ENCODE measurements around the gene LIN52.
A peak's percentile ranks its signal among the peaks of the same experiment; 100 is the strongest.
"Not testable (repeated sequence)": the region's sequence is repeated elsewhere in the genome, so short reads cannot be mapped to it uniquely, and the experiment has no call there.

LIN52 gene

DNA sequence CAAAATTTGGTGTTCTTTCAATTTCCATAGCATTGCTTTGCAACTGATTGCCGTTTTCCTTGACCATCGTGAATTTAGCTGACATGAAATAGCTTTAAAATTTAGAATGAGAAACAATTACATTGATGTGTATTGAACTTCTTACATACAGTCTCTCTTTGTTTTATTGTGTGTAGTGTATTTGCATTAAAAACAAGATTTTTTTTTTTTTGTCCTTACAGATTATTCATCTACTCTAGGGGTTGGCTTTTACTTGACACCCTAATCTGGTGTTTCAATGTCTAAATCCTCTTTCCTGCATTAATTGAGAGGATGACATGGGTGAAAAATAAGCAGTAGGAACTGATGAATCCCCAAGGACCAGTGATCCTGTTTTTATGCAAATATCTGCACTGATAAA lies 20.6 kb downstream of the LIN52 start:
- DNase-seq (ENCODE audit: low spot score) (no peak), FAIRE-seq (no peak)

DNA sequence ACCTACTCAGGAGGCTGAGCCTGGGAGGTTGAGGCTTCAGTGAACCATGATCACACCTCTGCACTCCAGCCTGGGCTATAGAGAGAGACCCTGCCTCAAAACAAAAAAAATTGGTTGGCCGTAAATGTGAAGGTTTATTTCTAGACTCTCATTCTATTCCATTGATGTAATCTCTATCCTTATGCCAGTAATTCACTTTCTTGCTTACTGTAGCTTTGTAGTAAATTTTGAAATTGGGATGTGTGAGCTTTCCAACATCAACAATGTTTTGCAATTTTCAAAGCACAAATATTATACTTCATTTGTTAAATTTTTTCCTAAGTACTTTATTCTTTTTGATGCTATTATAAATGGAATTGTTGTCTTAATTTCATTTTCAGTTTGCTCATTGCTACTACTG lies 24.6 kb downstream of the LIN52 start:
- no peak for FAIRE-seq
- no peak for DNase-seq (ENCODE audit: low spot score)

DNA sequence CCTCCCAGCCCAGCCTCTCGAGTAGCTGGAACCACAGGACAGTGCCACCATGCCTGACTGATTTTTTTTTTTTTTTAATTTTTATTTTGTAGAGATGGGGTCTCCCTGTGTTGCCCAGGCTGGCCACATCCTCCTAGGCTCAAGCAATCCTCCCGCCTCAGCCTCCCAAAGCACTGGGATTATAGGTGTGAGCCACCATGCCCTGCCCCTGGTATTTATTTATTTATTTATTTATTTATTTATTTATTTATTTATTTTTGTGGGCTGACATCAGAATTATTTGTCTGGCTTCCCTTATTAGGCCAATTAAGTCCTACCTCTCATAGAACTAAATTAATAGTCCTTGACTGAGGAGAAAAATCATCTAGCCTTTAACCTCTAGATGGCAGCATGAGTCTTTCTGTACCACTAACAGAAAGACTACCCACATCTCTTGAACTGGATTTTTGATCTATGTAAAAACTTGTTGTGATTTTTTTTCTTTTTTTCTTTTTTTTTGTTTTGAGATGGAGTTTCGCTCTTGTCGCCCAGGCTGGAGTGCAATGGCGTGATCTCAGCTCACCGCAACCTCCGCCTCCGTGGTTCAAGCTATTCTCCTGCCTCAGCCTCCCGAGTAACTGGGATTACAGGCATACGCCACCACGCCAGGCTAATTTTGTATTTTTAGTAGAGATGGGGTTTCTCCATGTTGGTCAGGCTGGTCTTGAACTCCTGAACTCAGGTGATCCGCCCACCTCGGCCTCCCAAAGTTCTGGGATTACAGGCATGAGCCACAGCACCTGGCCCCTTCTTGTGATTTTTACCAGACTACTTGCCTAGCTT lies 26.9 kb downstream of the LIN52 start:
- peak; percentile 16 for DNase-seq (ENCODE audit: low spot score)
- peak; percentile 57 for FAIRE-seq

DNA sequence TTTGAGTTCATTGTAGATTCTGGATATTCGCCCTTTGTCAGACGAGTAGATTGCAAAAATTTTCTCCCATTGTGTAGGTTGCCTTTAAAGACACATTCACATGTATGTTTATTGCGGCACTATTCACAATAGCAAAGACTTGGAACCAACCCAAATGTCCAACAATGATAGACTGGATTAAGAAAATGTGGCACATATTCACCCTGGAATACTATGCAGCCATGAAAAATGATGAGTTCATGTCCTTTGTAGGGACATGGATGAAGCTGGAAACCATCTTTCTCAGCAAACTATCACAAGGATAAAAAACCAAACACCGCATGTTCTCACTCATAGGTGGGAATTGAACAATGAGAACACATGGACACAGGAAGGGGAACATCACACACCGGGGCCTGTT lies 40.7 kb downstream of the LIN52 start:
- not testable (repeated sequence) for FAIRE-seq

DNA sequence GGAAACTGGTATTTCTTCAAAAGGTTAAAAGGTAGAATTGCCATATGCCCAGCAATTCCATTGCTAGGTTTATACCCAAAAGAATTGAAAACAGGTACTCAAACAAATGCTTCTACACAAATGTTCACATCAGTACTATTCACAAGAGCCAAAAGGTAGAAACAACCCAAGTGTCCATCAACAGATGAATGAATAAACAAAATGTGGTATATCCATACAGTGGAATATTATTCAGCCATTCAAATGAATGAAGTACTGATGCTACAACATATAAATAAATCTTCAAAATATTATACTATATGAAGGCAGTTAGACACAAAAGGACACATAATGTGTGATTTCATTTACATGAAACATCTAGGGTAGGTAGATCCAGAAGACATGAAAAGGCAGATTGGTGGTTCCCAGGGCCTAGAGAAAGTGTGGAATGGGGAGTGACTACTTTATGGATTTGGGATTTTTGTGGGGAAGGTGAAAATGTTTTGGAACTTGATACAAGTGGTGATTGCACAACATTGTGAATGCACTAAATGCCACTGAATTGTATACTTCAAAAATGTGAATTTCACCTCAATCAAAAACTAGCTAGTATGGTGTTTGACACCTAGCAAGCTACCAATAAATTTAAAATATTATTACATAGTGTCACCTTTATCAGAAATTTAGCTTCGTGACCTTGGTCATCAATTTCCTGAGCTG lies 41.7 kb downstream of the LIN52 start:
- FAIRE-seq (no peak), DNase-seq (ENCODE audit: low spot score) (no peak)

More for the DNA sequence above, 40.7 kb downstream of the LIN52 start:
- DNase-seq (ENCODE audit: low spot score) = not testable (repeated sequence)

DNA sequence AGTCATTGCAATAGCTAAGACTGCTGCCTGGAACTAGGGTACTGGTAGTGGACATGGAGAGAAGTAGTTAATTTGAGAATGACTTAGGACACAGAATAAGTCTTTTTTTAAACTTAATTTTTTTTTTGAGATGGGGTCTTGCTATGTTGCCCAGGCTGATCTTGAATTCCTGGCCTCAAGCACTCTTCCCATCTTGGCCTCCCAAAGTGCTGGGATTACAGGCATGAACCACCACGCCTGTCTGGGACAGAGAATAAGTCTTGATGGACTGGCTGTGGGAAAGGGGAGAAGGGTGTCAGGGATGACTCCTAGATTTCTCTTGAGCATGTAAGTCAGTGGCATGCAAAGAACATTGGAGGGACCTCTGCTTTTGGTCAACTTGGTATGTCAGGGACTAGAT lies 42.9 kb downstream of the LIN52 start:
- no peak for DNase-seq (ENCODE audit: low spot score)
- no peak for FAIRE-seq

DNA sequence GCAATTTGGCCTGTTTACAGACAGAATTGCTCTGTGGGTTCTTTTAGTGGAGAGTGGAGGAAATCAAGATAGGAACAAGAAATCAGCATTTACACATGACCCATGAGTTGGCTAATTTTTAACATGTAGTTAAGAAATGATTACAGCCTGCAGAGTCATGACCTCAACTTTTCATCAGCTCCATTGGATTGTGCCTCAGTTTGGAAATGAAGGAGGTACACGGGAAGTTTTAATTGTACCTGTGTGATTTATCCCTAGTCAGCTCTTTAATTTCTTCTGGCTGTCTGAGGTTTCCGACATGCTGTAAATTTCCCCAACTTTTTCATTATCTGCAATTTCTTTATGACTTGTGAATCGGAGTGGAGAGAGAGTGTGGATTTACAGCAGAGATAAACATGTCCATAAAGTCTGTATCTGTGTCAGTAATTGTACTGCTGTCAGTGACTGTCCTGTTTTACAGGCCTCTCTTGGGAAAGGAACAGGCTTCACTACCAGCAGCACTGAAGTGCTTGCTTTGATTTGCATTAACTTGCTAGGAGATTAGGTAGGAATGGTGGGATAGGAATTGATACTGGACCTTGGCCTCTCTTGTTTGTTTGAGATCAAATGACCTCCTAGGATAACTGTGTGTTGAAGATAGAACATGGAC lies 49.2 kb downstream of the LIN52 start:
- no peak for FAIRE-seq
- no peak for DNase-seq (ENCODE audit: low spot score)

DNA sequence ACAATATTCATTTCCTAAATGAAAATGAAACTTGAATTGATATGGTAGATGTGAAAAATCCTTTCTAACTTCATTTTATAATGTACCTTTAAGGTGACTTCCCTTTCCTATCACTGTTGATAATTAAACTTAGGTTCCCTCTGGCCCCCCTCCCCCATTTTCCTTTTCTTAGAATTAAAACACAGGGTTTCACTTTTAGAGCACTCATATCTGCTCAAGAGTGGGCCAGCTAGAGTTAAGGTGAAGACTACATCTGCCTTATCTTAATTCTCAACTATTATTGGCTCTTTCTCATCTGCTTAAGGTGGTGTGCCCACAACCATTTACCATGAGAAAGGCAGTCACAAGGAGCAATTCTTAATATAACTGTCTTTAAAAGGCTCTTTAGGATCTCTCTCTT lies 49.7 kb downstream of the LIN52 start:
- FAIRE-seq (no peak), DNase-seq (ENCODE audit: low spot score) (no peak)

DNA sequence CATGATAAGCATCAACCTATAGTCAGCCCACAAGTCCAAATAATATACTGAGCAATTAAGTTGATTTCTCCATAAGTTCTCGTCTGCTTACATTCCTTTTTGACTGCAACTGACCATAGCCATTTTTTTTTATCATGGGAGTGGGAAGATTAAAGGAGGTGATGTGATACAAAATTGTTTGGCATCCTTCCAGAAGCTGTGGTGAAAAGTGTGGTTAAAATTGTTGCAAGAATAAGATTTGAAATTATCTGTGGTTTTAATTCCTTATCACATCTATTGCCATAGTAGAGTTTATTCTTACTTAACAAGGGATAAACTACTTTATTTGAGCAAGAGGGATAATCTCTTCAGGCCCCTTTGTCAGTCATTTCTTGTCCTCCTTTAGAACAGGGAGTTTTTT lies 50.7 kb downstream of the LIN52 start:
- DNase-seq (ENCODE audit: low spot score) (no peak), FAIRE-seq (no peak)

DNA sequence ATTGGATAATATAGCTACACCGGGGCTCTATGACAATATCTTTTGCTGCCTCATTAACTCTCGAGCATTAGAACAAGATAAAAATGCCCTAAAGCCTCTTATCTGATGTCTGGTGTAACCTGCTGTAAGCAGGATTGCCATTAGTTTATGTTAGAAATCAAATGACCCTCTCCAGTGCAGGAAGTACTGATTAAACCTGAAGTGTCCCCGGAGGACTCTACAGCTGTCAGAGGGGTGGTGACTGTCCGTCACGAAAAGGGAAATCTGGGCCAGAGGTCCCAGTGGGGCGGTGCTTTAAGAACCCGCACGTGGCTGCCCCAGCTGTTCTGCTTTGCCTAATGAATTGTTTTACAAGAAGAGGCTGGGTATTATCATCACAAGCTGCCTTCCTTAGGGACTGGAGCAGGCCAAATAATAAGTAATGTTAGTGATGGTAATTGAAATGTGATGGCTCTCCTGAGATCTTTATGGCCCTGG lies 55.7 kb downstream of the LIN52 start:
- DNase-seq (ENCODE audit: low spot score) (no peak), FAIRE-seq (no peak)

DNA sequence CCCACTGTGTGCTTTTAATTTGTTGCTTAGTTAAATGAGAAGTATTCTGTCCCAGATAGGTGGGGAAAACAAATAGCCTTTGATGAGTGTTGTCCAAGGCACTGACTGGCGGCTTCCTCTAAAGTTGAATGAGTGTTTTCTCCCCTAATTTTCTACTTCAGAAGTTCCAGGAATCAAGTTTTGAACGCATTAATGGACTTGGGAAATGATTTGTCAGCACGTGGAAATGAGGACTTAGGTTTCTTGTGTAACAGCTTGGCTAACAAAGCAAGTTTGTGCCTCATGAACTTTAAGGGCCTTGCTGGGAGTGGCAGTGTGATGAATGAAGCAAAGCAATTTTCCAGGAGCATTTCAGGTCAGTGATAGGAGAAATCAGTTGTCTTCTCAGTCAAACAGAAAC lies 56.9 kb downstream of the LIN52 start:
- DNase-seq (ENCODE audit: low spot score) (no peak), FAIRE-seq (no peak)

DNA sequence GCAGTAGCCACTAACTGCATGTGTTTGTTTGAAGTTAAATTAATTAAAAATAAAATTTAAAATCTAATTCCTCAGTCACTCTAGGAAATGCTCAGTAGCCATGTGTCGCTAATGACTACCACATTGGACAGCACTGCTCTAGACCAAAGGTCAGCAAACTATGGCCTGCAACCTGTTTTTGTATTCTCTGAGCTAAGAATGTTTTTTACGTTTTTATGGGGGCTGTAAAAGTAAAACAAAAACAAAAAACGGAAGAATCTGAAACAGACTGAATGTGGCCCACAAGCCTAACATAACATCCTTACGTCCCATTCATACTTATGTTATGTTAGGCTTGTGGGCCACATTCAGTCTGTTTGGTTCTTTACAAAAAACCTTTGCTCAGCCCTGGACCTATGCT lies 57.8 kb downstream of the LIN52 start:
- no peak for FAIRE-seq

DNA sequence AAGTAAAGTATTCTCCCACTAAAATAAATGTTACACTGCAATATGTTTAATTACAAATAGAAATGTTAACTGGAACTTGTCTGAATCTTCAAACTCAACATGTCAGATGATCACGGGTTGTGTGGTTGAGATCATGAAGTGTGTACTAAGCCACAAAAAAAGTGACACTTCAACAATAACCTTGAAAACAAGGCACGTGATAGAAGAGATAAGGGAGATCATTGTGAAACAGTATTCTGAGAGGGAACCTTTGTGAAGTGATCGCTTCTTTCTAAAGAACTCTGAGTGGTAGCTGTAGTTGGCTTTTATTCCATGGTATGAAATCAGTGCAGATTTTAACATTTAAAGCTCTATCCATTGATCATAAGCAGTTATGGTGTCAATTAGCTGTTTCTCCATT lies 60.0 kb downstream of the LIN52 start:
- FAIRE-seq (no peak), DNase-seq (ENCODE audit: low spot score) (no peak)

More for the DNA sequence above, 57.8 kb downstream of the LIN52 start:
- DNase-seq (ENCODE audit: low spot score) = no peak

DNA sequence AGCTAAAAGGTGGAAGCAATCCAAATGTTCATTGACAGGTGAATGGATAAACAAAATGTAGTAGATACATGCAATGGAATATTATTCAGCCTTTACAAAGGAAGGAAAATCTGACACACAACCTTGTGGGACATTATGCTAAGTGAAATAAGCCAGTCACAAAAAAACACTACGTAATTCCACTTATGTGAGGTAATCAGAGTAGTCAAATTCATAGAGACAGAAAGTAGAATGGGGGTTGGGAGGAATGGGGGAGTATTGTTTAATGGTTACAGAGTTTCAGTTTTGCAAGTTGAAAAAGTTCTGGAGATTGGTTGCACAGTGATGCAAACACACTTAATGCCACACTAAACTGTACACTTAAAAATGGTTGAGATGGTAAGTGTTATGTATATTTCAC lies 62.8 kb downstream of the LIN52 start:
- FAIRE-seq (no peak), DNase-seq (ENCODE audit: low spot score) (no peak)

DNA sequence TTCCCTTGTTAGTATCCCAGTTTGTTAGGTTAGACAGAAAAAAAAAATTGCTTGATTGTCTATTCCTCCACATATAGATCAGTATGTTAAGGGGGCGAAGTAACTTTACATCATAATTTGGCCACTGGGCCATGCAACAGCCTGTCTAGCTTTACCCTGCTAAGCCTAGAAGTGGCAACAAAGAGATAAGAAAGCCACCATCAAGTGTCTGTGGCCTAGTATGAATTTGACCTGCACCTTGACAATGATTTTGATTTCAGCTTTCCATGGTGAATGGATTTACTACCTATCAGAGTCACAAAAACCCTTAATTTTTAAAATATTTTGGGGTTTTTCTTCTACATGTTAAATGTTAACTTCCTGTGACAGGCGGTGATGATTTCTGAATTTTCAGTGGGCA lies 63.9 kb downstream of the LIN52 start:
- FAIRE-seq = no peak
- no peak for DNase-seq (ENCODE audit: low spot score)

DNA sequence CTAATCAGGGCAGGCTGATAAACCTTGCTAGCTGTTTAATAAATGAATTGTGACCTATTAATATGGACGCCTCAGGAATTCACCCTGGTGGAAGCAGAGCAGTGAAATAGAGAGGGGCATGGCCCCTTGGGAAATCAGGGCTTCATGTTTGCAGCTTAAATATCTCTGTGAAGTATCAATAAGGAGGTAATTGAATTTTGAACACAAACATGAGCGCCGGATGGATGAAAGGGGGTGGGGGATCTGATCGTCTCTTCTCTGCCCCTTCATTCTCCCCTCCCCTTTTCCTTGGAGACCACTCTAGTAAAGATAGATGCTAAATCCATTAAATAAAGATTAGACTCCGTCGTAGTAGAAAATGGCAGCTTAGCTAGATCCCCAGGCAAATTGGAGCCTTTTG lies 70.5 kb downstream of the LIN52 start:
- FAIRE-seq = no peak

DNA sequence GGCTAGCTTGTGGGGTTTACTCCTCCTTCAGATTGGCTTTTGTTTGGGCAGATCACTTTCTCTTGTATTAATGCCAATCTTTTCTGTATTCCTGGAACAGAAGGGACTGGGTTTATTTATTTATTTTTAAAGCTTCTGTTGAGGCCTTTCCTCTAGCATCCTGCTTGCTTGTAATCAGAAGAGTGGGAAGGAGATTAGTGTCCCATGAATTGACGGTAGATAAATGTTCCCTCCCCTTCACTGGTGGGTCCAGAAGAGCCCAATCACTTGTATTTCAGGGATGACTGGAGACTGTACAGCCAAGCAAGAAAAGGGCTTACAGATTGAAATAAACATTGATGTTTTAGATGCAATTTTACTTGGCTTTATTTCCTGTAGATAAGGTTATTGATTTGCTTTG lies 71.0 kb downstream of the LIN52 start:
- DNase-seq (ENCODE audit: low spot score) (no peak), FAIRE-seq (no peak)

More for the DNA sequence above, 70.5 kb downstream of the LIN52 start:
- no peak for DNase-seq (ENCODE audit: low spot score)

DNA sequence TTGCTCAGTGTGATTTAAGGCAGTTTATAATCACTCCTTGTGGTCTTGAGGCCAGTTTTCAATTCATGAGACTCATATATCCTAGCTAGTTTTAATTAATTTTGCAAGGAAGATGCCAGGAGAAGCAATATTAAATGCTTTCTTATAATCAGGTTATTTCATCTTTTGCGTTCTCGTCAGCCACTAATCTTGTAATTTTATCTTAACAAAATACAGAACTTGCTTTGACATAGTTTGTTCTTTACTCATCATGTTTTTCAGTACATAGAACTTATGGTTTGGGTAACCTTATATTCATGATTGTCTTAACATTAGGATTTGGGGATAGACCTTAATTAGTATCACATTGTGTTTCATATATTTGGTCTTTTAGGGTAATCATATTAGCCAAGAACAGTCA lies 76.0 kb downstream of the LIN52 start:
- FAIRE-seq = no peak

DNA sequence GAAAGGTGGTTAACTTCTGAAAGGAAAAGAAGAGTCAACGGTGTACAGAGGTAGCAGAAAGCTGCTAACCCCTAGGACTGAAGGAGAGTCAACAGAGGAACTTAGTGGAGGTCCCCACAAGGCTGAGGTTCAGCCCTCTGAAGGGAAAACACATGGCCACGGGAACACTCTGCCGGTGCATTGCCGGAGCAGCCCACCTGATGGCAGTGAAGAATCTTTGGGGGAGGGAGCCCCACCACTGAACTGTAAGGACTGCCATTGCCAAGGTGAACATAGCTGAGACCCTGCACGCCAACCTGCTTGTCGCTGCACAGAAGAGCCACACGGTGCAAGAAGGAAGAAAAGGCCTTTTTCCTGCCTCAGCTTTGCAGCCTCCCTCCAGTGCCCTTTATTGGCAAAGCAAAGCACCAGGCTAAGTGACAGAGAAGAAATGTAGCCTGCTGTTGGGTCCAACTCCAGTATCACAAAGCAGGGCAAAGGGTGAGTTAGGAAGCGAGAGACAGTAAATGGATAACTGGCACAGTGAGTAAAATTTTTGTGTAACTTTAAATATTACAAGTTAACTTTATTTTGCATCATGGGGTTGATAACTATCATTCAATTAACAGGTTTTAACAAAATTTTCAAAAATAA lies 76.9 kb downstream of the LIN52 start:
- FAIRE-seq = no peak
- no peak for DNase-seq (ENCODE audit: low spot score)

More for the DNA sequence above, 76.0 kb downstream of the LIN52 start:
- DNase-seq (ENCODE audit: low spot score) = no peak

DNA sequence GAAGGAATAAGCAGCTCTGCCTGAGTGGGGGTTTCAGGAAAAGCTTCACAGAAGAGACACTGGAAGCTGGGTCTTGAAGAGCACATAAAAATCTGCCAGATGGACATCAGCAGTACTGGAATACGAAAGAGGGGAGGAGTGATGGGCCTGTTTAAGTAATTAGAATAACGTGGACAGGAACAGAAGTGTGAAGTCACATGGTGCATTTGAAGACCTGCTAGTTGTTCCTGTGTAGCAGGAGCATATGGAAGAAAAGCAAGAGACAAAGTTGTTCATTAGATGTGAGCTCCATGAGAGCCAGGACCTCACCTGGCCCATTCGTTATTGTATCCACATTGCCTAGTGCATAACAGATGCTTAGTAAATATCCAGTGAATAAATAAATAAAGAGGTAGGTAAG lies 85.2 kb downstream of the LIN52 start:
- no peak for DNase-seq (ENCODE audit: low spot score)

DNA sequence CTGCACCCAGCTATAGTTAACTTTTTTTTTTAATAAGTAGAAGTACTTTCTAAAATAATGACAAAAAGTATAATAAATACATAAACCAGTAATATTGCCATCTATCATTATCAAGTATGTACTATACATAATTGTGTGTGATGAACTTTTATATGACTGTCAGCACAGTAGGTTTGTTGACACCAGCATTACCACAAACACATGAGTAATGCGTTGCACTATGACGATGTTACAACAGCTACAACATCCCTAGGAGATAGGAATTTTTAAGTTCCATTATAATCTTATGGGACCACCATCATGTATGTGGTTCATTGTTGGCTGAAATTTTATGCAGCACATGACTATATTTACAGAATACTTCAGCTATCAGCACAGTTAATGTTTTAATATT lies 91.6 kb downstream of the LIN52 start:
- no peak for FAIRE-seq
- DNase-seq (ENCODE audit: low spot score) = no peak

More for the DNA sequence above, 85.2 kb downstream of the LIN52 start:
- FAIRE-seq = no peak

DNA sequence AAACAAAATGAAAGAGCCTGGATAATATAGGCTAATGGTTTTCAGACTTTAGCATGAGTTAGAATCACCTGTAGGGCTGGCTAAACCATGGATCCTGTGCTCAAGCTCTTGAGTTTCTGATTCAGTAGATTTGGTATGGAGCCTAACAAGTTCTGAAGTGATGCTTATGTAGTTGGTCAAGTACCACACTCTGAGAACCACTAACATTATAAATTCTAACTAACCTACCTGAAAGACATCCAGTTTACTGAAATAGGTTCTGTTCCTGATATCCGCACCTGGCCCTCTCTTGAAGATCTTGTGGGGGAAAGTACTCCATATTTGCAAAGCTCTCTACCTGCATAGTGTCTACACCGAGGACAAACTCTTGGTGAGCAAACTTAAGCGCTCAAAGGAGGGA lies 95.1 kb downstream of the LIN52 start:
- DNase-seq (ENCODE audit: low spot score) (no peak), FAIRE-seq (no peak)
